Adrenal gland (tissue), 19 donors: ENCODE results near the gene LMAN1. TPM values are rescaled to one million over a fixed set of nuclear protein-coding genes. Genes with fewer than 3 reads are reported as not detected.

Experiments
- DNase-seq, 7 donors: peaks; one replicate each; pipeline ENCODE4 v3.0.0-alpha.2; 2019 to 2020
- H3K27ac ChIP-seq, 5 donors: fragments of 200-600 bp; sonication (generic) in 4 of 5; 1 replicate in 3 of 5; 2 replicates in 2 of 5; pipeline versions ENCODE4 v1.5.1 to v1.8.0; 2016 to 2020; ENCODE audit warnings: mild to moderate bottlenecking in 1 of 5
- H3K27me3 ChIP-seq: fragments of 200-600 bp; 2 replicates; pipeline ENCODE4 v1.8.0; 2021
- H3K36me3 ChIP-seq, 2 donors: fragments of 200-600 bp; replicated peaks in 1 of 2; 1 replicate in 1 of 2; 2 replicates in 1 of 2; pipeline versions ENCODE4 v1.5.1 to v1.8.0; 2018 to 2022
- H3K4me1 ChIP-seq, 2 donors: fragments of 200-600 bp; replicated peaks in 1 of 2; 1 replicate in 1 of 2; 2 replicates in 1 of 2; pipeline versions ENCODE4 v1.5.1 to v1.8.0; 2018 to 2021
- H3K4me3 ChIP-seq, 4 donors: fragments of 200-600 bp; sonication (generic) in 3 of 4; one replicate each; pipeline ENCODE4 v1.5.1; 2016 to 2018
- H3K9me3 ChIP-seq, 3 donors: fragments of 200-600 bp; sonication (generic) in 1 of 3; replicated peaks in 1 of 3; 1 replicate in 2 of 3; 2 replicates in 1 of 3; pipeline versions ENCODE4 v1.5.1 to v1.8.0; 2016 to 2021
- CTCF ChIP-seq, 6 experiments: fragments of 450-650 bp in 4 of 6; fragments of 200-600 bp in 2 of 6; sonication (generic) in 1 of 6; IDR thresholded peaks; 1 replicate in 5 of 6; 2 replicates in 1 of 6; pipeline versions ENCODE4 v1.5.1 to v1.8.0; 2016 to 2021; ENCODE audit warnings: antibody characterized with exemption in 6 of 6, mild to moderate bottlenecking in 2 of 6, moderate library complexity in 1 of 6
- POLR2A ChIP-seq, 2 donors: fragments of 450-650 bp; IDR thresholded peaks; one replicate each; pipeline ENCODE4 v1.6.1; 2017; ENCODE audit warnings: antibody characterized with exemption in 2 of 2, mild to moderate bottlenecking in 2 of 2, moderate library complexity in 1 of 2
- WGBS, 4 donors: extraction: QIAGEN DNeasy Blood & Tissue Kit in 2 of 4; methylation state at CpG; one replicate each; pipeline versions ENCODE4 v1.1.5 to v1.1.7; 2013 to 2017; 5-methylcytosine and 5-hydroxymethylcytosine counted together
- intact Hi-C, 2 donors: fragments of 100-400 bp; cut with DNase I; formaldehyde crosslinking; loops; one replicate each; pipeline versions ENCODE4 v1.14.1 to v1.15.0; 2022 to 2023
- long read RNA-seq, 10 donors: library from polyadenylated mRNA in 3 of 10; unstranded in 2 of 10; stranded (forward) in 1 of 10; transcript quantifications; one replicate each; pipeline ENCODE4 v2.0.0 and lab custom pipeline, GENCODE V29; 2021 to 2026
- polyA plus RNA-seq, 3 donors: library from polyadenylated mRNA; stranded (reverse); fragments of 200-250 nt in 2 of 3; fragments of 350-450 nt in 1 of 3; fragmentation: Illumina TruSeq in 1 of 3; extraction: RNeasy Lipid Tissue Mini Kit (QIAGEN cat#74804) in 1 of 3; gene quantifications; one replicate each; pipeline ENCODE4 v1.2.3, GENCODE V29; 2013 to 2014
- total RNA-seq, 9 donors: library from RNA; depleted of rRNA in 4 of 9; stranded (reverse); fragments of >200 nt in 4 of 9; fragments of 120-200 nt in 1 of 9; fragmentation: NEBNext Ultra II Directional in 1 of 9; extraction: Animal tissue kit (Norgen Biotek cat#: 25700) in 1 of 9; gene quantifications; one replicate each; pipeline versions ENCODE4 v1.1.0 to v1.2.4, GENCODE V29; 2013 to 2023
- donor health status: healthy with polysubstance abuse.
- donor health status: Bipolar disorder and iron deficiency.
- donor health status: DM: yes; HTN: yes; CAD: no.
- donor health status: DM: no; HTN: no; CAD: no.
- donor health status: DM: no; HTN: no; CAD: no.
- donor health status: DM: yes; HTN: yes; CAD: no.

LMAN1 gene
- total RNA-seq (100 to 1,000 TPM in 4 of 9 donors, 10 to 100 TPM in 5; 75.9 to 186 (median 90.2) TPM), polyA plus RNA-seq (100 to 1,000 TPM in 1 of 3 donors, 10 to 100 TPM in 2; 14.3 to 102 (median 20.2) TPM)
- long read RNA-seq, donor 1, full-length matches to known transcripts: 23 of 100 reads
- long read RNA-seq, donor 1, partial matches to known transcripts: 77 of 100 reads
- long read RNA-seq, donor 1, other reads (novel, unspliced or antisense): 0 of 100 reads
- long read RNA-seq, donor 2, full-length matches to known transcripts: 19 of 59 reads
- long read RNA-seq, donor 2, partial matches to known transcripts: 40 of 59 reads
- long read RNA-seq, donor 2, other reads (novel, unspliced or antisense): 0 of 59 reads
- long read RNA-seq, donor 3, full-length matches to known transcripts: 26 of 69 reads
- long read RNA-seq, donor 3, partial matches to known transcripts: 43 of 69 reads
- long read RNA-seq, donor 3, other reads (novel, unspliced or antisense): 0 of 69 reads
- long read RNA-seq, donor 4, full-length matches to known transcripts: 9 of 35 reads
- long read RNA-seq, donor 4, partial matches to known transcripts: 25 of 35 reads
- long read RNA-seq, donor 4, other reads (novel, unspliced or antisense): 1 of 35 reads
- long read RNA-seq, donor 5, full-length matches to known transcripts: 110 of 132 reads
- long read RNA-seq, donor 5, partial matches to known transcripts: 12 of 132 reads
- long read RNA-seq, donor 5, other reads (novel, unspliced or antisense): 10 of 132 reads
- long read RNA-seq, donor 6, full-length matches to known transcripts: 3 of 22 reads
- long read RNA-seq, donor 6, partial matches to known transcripts: 17 of 22 reads
- long read RNA-seq, donor 6, other reads (novel, unspliced or antisense): 2 of 22 reads
- long read RNA-seq, donor 7, full-length matches to known transcripts: 6 of 31 reads
- long read RNA-seq, donor 7, partial matches to known transcripts: 25 of 31 reads
- long read RNA-seq, donor 7, other reads (novel, unspliced or antisense): 0 of 31 reads
- long read RNA-seq, donor 8, full-length matches to known transcripts: 34 of 105 reads
- long read RNA-seq, donor 8, partial matches to known transcripts: 71 of 105 reads
- long read RNA-seq, donor 8, other reads (novel, unspliced or antisense): 0 of 105 reads
- long read RNA-seq, donor 9, full-length matches to known transcripts: 15 of 64 reads
- long read RNA-seq, donor 9, partial matches to known transcripts: 49 of 64 reads
- long read RNA-seq, donor 9, other reads (novel, unspliced or antisense): 0 of 64 reads
- long read RNA-seq, donor 10, full-length matches to known transcripts: 8 of 25 reads
- long read RNA-seq, donor 10, partial matches to known transcripts: 17 of 25 reads
- long read RNA-seq, donor 10, other reads (novel, unspliced or antisense): 0 of 25 reads

GRCh38 chr18:59358712-59359575 is at the start of gene LMAN1:
Gene LMAN1 (minus strand): TSS chr18:59359265. CDS start chr18:59359244, 21 bp downstream.
- Histone ChIP-seq H3K4me1 (peaks cover 0 to 47% of the 10 kb centered on the region in 2 donors), H3K27me3 (no peaks in the 10 kb centered on the region), H3K9me3 (no peaks in the 10 kb centered on the region), H3K36me3 (peaks cover 0 to 14% of the 10 kb centered on the region in 2 donors), H3K4me3 (peak within 1 kb of the TSS; percentile 56 to 96 (median 91)), H3K27ac (peak within 1 kb of the TSS; percentile 8 to 95 (median 88))
- TF ChIP-seq CTCF (IDR thresholded peaks at IDR 0.05) (no peak), POLR2A (IDR thresholded peaks at IDR 0.05) (no peak)
- peak; percentile 96 to 98 (median 97) for DNase-seq
- WGBS, 4 donors: 0 to 1% (median 1%) methylated on average over 19 to 76 of the region's 76 CpGs
- intact Hi-C loops: no loop called here

- H3K27me3 ChIP-seq: no peaks in the 10 kb centered on the region
- H3K36me3 ChIP-seq: no peaks in the 10 kb centered on the region
- 15 to 16% (median 16%) methylated on average over 13 of the region's 13 CpGs for WGBS, 4 donors
- TF ChIP-seq POLR2A (IDR thresholded peaks at IDR 0.05) (no peak), CTCF (IDR thresholded peaks at IDR 0.05) (peak; percentile 87 to 98 (median 94))
- intact Hi-C loops: loop anchor here (5.0 kb wide), 3 partner anchors 95 to 155 kb away; no protein-coding TSS in a partner anchor
- peak; percentile 76 to 90 (median 85) for DNase-seq
- no peaks in the 10 kb centered on the region for H3K4me1 ChIP-seq
- no peak overlapping the region for H3K27ac ChIP-seq
- no peak overlapping the region for H3K4me3 ChIP-seq
- H3K9me3 ChIP-seq: no peaks in the 10 kb centered on the region
Measured at GRCh38 chr18:59402432-59403090, 43.5 kb upstream of the LMAN1 start.

GRCh38 chr18:59400407-59400806 is 41.3 kb upstream of the LMAN1 start:
- Histone ChIP-seq H3K27ac (no peak overlapping the region), H3K27me3 (no peaks in the 10 kb centered on the region), H3K4me1 (no peaks in the 10 kb centered on the region), H3K36me3 (no peaks in the 10 kb centered on the region), H3K4me3 (no peak overlapping the region), H3K9me3 (no peaks in the 10 kb centered on the region)
- TF ChIP-seq POLR2A (IDR thresholded peaks at IDR 0.05): no peak
- no peak for TF ChIP-seq CTCF (IDR thresholded peaks at IDR 0.05)
- WGBS, 4 donors: 91 to 94% (median 93%) methylated on average over 6 of the region's 6 CpGs
- no peak for DNase-seq
- intact Hi-C loops: loop anchor here (2.0 to 5.0 kb wide), 4 partner anchors 90 to 153 kb away; no protein-coding TSS in a partner anchor
